Thoracic aorta (tissue), 2 donors: Measurements from ENCODE around the gene KLK1. TPM values are rescaled to one million over a fixed set of nuclear protein-coding genes. Genes with fewer than 3 reads are reported as not detected.

Experiments used
- ATAC-seq: fragments of 150-250 bp; one replicate; pipeline ENCODE4 v1.8.0; 2017; ENCODE audit warnings: low read depth; ENCODE audit not compliant: insufficient number of reproducible peaks, low FRiP score
- DNase-seq: peaks from one replicate; pipeline ENCODE4 v3.0.0-alpha.2; 2020; ENCODE audit warnings: low spot score
- H3K27ac ChIP-seq, 2 donors: fragments of 200-600 bp; sonication (generic); 1 replicate in 1 of 2; 2 replicates in 1 of 2; pipeline ENCODE4 v1.5.1; 2016; ENCODE audit warnings: mild to moderate bottlenecking in 2 of 2, moderate library complexity in 2 of 2
- H3K27me3 ChIP-seq: fragments of 200-600 bp; sonication (generic); replicated peaks from 2 replicates; pipeline ENCODE4 v1.6.0; 2016; ENCODE audit warnings: mild to moderate bottlenecking; ENCODE audit not compliant: insufficient read depth
- H3K36me3 ChIP-seq: fragments of 200-600 bp; sonication (generic); one replicate; pipeline ENCODE4 v1.5.1; 2016
- H3K4me1 ChIP-seq, 2 donors: fragments of 200-600 bp; sonication (generic); 1 replicate in 1 of 2; 2 replicates in 1 of 2; pipeline versions ENCODE4 v1.5.1 to v1.6.0; 2016; ENCODE audit warnings: low read depth in 2 of 2, mild to moderate bottlenecking in 1 of 2; ENCODE audit not compliant: control insufficient read depth in 1 of 2
- H3K4me3 ChIP-seq: fragments of 200-600 bp; sonication (generic); 2 replicates; pipeline ENCODE4 v1.5.1; 2016; ENCODE audit warnings: mild to moderate bottlenecking
- H3K9me3 ChIP-seq: fragments of 200-600 bp; sonication (generic); 2 replicates; pipeline ENCODE4 v1.5.1; 2016
- total RNA-seq, 2 donors: library from RNA; depleted of rRNA; stranded (reverse); fragments of >200 nt; gene quantifications; one replicate each; pipeline versions ENCODE4 v1.1.0 to v1.2.3, GENCODE V29; 2016
- TF ChIP-seq, protein P1 (sequence below): fragments of 200-600 bp; sonication (generic); IDR thresholded peaks from one replicate; pipeline ENCODE4 v1.5.1; 2019; ENCODE audit warnings: antibody characterized with exemption

Gene KLK1
- total RNA-seq, 2 donors from 2014 or later, result not detected

DNA sequence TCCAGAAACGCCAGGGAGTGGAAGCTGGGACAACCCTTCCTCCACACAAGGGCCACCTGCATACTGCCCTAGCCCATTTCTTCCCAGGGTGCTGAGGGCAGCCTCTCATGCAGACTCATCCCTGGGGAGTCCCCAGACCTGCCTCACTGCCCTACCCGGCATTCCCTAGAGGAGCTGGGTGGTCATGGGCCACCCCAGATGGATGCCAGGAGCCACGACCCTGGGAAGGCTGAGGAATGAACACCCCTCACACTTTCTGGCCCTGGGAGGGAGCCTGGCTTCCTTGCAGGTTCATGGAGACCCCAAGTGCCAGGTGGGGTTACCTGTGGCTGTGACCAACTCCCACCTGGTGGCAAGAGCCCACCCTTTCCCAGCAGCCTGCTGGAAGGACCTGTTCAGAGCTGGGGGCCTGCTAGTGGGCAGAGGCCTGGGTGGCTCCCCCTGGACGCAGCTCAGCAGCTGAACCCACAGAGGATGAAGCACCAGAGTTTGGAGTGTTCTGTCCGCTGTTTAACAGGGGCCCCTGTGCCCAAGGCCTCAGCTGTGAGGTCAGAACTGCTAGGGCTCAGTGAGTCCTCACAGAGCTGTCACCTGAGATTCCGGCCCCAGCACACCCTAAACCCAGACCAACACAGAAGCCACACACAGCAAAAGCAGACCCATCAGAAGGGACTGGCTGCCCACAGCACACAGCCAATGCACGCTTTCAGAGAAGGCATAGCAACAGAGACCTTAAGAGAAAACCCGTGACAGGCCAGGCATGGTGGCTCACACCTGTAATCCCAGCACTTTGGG is 26.8 kb downstream of the KLK1 start:
- ATAC-seq, result no peak
- TF ChIP-seq, protein P1, sequence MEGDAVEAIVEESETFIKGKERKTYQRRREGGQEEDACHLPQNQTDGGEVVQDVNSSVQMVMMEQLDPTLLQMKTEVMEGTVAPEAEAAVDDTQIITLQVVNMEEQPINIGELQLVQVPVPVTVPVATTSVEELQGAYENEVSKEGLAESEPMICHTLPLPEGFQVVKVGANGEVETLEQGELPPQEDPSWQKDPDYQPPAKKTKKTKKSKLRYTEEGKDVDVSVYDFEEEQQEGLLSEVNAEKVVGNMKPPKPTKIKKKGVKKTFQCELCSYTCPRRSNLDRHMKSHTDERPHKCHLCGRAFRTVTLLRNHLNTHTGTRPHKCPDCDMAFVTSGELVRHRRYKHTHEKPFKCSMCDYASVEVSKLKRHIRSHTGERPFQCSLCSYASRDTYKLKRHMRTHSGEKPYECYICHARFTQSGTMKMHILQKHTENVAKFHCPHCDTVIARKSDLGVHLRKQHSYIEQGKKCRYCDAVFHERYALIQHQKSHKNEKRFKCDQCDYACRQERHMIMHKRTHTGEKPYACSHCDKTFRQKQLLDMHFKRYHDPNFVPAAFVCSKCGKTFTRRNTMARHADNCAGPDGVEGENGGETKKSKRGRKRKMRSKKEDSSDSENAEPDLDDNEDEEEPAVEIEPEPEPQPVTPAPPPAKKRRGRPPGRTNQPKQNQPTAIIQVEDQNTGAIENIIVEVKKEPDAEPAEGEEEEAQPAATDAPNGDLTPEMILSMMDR, result no peak
- peaks cover 14% of the 10 kb centered on the region for H3K36me3 ChIP-seq

DNA sequence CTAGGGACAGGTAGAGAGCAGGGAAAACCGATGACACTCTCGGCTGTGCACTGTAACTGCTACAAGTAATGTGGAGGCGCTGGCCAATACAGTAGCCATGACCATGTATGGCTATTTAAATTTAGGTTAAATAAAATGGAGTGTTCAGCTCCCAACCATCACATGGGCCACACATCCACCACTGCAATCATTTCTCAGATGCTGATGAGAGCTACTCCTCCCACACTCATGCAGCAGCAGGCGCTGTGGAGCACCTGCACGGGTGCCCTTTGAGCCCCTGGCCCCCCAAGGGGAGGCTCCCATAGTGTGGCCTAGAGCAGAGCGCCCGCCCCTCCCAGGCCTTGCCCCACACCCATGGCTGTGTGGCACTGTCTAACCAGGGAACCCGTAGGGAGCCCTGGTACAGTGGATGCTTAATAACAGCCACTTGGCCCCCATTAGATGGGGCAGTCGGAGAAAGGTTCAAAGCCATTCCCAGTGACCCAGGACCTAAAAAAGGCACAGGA is 27.4 kb downstream of the KLK1 start:
- H3K9me3 ChIP-seq, result no peaks in the 10 kb centered on the region
- DNase-seq, result no peak
- no peaks in the 10 kb centered on the region for H3K27me3 ChIP-seq
- no peak for ATAC-seq
- no peak overlapping the region for H3K4me3 ChIP-seq
- H3K36me3 ChIP-seq, result peaks cover 14% of the 10 kb centered on the region
- no peaks in the 10 kb centered on the region for H3K4me1 ChIP-seq
- no peak overlapping the region for H3K27ac ChIP-seq
- TF ChIP-seq, protein P1, result no peak

More for the DNA sequence above, 26.8 kb downstream of the KLK1 start:
- no peak for DNase-seq
- no peaks in the 10 kb centered on the region for H3K4me1 ChIP-seq
- H3K27me3 ChIP-seq, result no peaks in the 10 kb centered on the region
- H3K27ac ChIP-seq, result no peak overlapping the region
- no peak overlapping the region for H3K4me3 ChIP-seq
- no peaks in the 10 kb centered on the region for H3K9me3 ChIP-seq

DNA sequence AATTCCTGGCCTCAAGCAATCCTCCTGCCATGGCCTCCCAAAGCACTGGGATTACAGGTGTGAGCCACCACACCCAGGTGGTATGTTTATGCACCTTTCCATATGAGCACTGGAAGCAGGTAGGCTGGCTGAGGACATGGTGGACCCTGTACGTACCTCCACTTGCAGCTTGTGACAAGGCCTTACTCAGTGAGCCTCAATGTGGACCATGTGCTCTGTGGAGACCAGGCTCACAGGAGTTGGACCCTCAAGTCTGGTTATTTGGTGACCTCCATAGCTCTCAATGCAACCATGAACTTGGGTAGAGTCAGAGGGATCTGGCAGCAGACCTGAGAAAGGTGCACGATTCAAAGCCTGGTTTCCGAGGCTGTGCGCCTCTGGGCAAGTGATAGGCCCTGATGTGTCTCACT is 27.9 kb downstream of the KLK1 start:
- no peaks in the 10 kb centered on the region for H3K27me3 ChIP-seq
- TF ChIP-seq, protein P1, result no peak

DNA sequence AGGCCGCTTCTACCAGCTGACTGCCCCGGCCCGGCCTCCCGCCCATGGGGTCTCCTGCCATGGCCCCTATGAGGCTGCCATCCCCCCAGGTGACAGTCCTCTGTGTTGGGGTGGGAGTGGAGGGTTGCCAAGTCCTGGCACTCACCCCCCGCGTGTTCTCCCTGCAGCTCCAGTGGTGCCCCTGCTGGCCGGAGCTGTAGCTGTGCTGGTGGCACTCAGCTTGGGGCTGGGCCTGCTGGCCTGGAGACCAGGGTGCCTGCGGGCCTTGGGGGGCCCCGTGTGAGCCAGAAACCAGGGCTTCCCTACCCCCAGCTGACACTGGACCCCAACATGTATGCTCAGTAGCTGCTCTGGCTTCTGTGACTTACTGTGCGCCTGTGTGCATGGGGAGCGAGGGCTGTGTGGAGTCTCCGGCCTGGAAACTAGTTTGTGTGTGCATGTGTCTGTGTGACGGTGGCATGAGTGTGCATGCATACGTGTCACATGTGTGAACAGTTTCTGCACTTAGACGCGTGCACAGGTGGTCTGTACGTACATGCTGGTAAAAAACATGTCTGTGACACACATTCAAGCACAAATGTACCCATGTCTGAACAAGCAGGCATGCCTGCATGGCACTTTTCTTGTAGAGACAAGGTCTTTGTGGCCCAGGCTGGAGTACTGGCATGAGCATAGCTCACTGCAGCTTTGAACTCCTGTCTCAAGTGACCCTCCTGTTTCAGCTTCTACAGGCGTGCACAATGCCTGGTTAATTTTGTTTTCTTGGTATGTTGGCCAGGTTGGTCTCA is 28.5 kb downstream of the KLK1 start:
- DNase-seq, result no peak
- H3K27ac ChIP-seq, result no peak overlapping the region
- no peaks in the 10 kb centered on the region for H3K9me3 ChIP-seq
- ATAC-seq, result no peak
- TF ChIP-seq, protein P1, result no peak
- H3K27me3 ChIP-seq, result no peaks in the 10 kb centered on the region
- H3K36me3 ChIP-seq, result peaks cover 14% of the 10 kb centered on the region
- no peaks in the 10 kb centered on the region for H3K4me1 ChIP-seq
- H3K4me3 ChIP-seq, result no peak overlapping the region

More for the DNA sequence above, 27.9 kb downstream of the KLK1 start:
- Histone ChIP-seq H3K4me1 (no peaks in the 10 kb centered on the region), H3K36me3 (peaks cover 14% of the 10 kb centered on the region), H3K27ac (no peak overlapping the region), H3K4me3 (no peak overlapping the region), H3K9me3 (no peaks in the 10 kb centered on the region)
- ATAC-seq (no peak), DNase-seq (no peak)
